SU-DHL-6 (cell line): ENCODE data around the gene TNS3.

ENCODE experiments used
- EZH2phosphoT487 ChIP-seq: fragments of 200-600 bp; sonication (generic), shearing (Covaris generic); conservative IDR thresholded peaks from 2 replicates; pipeline ENCODE4 v1.6.1; 2018; ENCODE audit warnings: mild to moderate bottlenecking, antibody characterized with exemption, low read length, moderate library complexity, mixed read lengths
- TF ChIP-seq, protein P1 (sequence below): fragments of 200-600 bp; sonication (generic); IDR thresholded peaks from one replicate; pipeline ENCODE4 v1.5.1; 2017; ENCODE audit warnings: antibody characterized with exemption, mild to moderate bottlenecking, low read length, moderate library complexity; ENCODE audit not compliant: insufficient read depth, poor library complexity, severe bottlenecking

DNA sequence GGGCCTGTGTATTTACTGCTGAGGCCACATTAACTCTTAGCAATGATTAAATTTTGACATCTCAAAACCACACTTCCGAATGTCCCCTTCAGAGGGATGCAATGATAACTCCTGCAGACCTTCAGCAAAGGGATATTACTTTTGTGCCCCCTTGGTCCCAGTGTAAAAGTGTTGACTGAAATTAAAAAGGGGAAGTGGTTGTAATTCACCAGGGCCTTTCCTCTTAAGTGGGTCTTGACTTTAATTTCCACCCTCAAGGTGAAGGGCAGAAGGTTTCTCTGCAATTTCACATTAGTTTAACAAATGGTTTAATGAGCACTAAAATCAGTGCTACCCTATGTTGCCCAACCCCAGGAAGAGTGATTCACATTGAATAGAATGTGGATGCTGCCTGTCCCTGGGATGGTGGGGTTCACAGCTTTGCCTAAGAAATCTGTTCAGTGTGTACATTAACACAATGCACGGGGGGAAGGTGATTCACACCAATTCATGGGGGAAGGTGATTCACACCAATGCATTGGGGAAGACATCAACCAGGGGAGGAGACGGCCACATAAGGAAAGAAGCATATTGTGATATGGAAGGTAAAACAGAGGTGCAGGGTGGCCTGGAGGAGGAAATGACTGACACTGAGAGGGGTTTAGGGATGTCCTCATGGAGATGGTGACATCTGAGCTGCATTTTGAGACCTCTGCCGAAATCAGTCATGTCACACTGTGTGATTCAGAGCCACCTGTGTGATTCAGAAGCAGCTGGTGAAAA, 19.4 kb upstream of the TNS3 start:
- TF ChIP-seq, protein P1, sequence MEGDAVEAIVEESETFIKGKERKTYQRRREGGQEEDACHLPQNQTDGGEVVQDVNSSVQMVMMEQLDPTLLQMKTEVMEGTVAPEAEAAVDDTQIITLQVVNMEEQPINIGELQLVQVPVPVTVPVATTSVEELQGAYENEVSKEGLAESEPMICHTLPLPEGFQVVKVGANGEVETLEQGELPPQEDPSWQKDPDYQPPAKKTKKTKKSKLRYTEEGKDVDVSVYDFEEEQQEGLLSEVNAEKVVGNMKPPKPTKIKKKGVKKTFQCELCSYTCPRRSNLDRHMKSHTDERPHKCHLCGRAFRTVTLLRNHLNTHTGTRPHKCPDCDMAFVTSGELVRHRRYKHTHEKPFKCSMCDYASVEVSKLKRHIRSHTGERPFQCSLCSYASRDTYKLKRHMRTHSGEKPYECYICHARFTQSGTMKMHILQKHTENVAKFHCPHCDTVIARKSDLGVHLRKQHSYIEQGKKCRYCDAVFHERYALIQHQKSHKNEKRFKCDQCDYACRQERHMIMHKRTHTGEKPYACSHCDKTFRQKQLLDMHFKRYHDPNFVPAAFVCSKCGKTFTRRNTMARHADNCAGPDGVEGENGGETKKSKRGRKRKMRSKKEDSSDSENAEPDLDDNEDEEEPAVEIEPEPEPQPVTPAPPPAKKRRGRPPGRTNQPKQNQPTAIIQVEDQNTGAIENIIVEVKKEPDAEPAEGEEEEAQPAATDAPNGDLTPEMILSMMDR = no peak
- TF ChIP-seq EZH2phosphoT487 = no peak
